Naive thymus-derived CD4-positive, alpha-beta T cell (primary cell): ENCODE measurements around the gene ITIH4. TPM values are rescaled to one million over a fixed set of nuclear protein-coding genes. Genes with fewer than 3 reads are reported as not detected.

Source experiments
- ATAC-seq: fragments of 150-1000 bp; cut with Tn5 transposase; 2 replicates; pipeline ENCODE4 v1.10.0; 2021; ENCODE audit warnings: mild to moderate bottlenecking, moderate library complexity
- CTCF ChIA-PET: fragments of 350-600 bp; sonication (Branson Sonifier 250); formaldehyde crosslinking; loops from one replicate; lab custom pipeline; 2021; ENCODE audit warnings: antibody characterized with exemption; lab: Charles Lee
- POLR2A ChIA-PET: fragments of 350-600 bp; sonication (Branson Sonifier 250); formaldehyde crosslinking; loops from one replicate; lab custom pipeline; 2021; ENCODE audit warnings: antibody characterized with exemption, inconsistent platforms; lab: Charles Lee
- DNase-seq, 9 donors: peaks; one replicate each; pipeline versions ENCODE4 v3.0.0 to v3.0.0-alpha.2; 2020 to 2022; ENCODE audit warnings: mixed read lengths in 1 of 9
- H3K27ac ChIP-seq: one replicate; pipeline ENCODE4 v1.7.0; 2013; ENCODE audit warnings: mild to moderate bottlenecking, low read depth, low read length, moderate library complexity
- H3K27me3 ChIP-seq, 2 donors: one replicate each; pipeline ENCODE4 v1.7.0; 2013; ENCODE audit warnings: low read length in 2 of 2, mild to moderate bottlenecking in 2 of 2, moderate library complexity in 2 of 2; ENCODE audit not compliant: control insufficient read depth in 2 of 2, insufficient read depth in 2 of 2
- H3K36me3 ChIP-seq, 3 experiments: 1 replicate in 2 of 3; 2 replicates in 1 of 3; pipeline ENCODE4 v1.7.0; 2013; ENCODE audit warnings: low read length in 3 of 3, mild to moderate bottlenecking in 3 of 3, moderate library complexity in 1 of 3; ENCODE audit not compliant: insufficient read depth in 3 of 3, control insufficient read depth in 2 of 3
- H3K4me1 ChIP-seq, 2 donors: one replicate each; pipeline ENCODE4 v1.7.0; 2013; ENCODE audit warnings: low read length in 2 of 2, mild to moderate bottlenecking in 2 of 2, moderate library complexity in 1 of 2; ENCODE audit not compliant: control insufficient read depth in 2 of 2, insufficient read depth in 2 of 2
- H3K4me3 ChIP-seq: 2 replicates; pipeline ENCODE4 v1.7.0; 2013; ENCODE audit warnings: mild to moderate bottlenecking, low read length
- H3K9me3 ChIP-seq, 3 experiments: 1 replicate in 2 of 3; 2 replicates in 1 of 3; pipeline ENCODE4 v1.7.0; 2013; ENCODE audit warnings: low read length in 3 of 3; ENCODE audit not compliant: control insufficient read depth in 2 of 3
- H3K27ac Mint-ChIP-seq, 9 donors: one replicate each; pipeline ENCODE4 v1.8.0; 2020 to 2022; ENCODE audit warnings: mixed read lengths in 9 of 9, mild to moderate bottlenecking in 8 of 9, moderate library complexity in 5 of 9, inconsistent platforms in 2 of 9
- H3K27me3 Mint-ChIP-seq, 5 donors: one replicate each; pipeline ENCODE4 v1.8.0; 2021 to 2022; ENCODE audit warnings: mixed read lengths in 5 of 5, mild to moderate bottlenecking in 1 of 5
- H3K36me3 Mint-ChIP-seq, 5 donors: one replicate each; pipeline ENCODE4 v1.8.0; 2020 to 2022; ENCODE audit warnings: mixed read lengths in 5 of 5, mild to moderate bottlenecking in 3 of 5, inconsistent platforms in 1 of 5
- H3K4me1 Mint-ChIP-seq, 7 donors: one replicate each; pipeline ENCODE4 v1.8.0; 2020 to 2022; ENCODE audit warnings: mixed read lengths in 7 of 7, mild to moderate bottlenecking in 3 of 7, inconsistent platforms in 1 of 7
- H3K4me3 Mint-ChIP-seq, 10 donors: one replicate each; pipeline ENCODE4 v1.8.0; 2020 to 2022; ENCODE audit warnings: mild to moderate bottlenecking in 10 of 10, mixed read lengths in 10 of 10, moderate library complexity in 6 of 10, inconsistent platforms in 2 of 10
- H3K9me3 Mint-ChIP-seq, 11 donors: one replicate each; pipeline ENCODE4 v1.8.0; 2020 to 2022; ENCODE audit warnings: mixed read lengths in 11 of 11, mild to moderate bottlenecking in 4 of 11, inconsistent platforms in 1 of 11, moderate library complexity in 1 of 11
- intact Hi-C, 2 donors: fragments of 100-400 bp; cut with micrococcal nuclease; formaldehyde crosslinking; loops; one replicate each; pipeline ENCODE4 v1.15.1; 2023
- polyA plus RNA-seq, 2 donors: library from polyadenylated mRNA; unstranded; fragments of 300-500 nt; fragmentation: Illumina TruSeq; gene quantifications; one replicate each; pipeline ENCODE4 v1.2.3, GENCODE V29; 2021
- total RNA-seq, 6 experiments: library from RNA in 5 of 6; stranded (reverse) in 5 of 6; gene quantifications; 1 replicate in 5 of 6; 2 replicates in 1 of 6; pipeline ENCODE4 v1.2.3 and lab custom pipeline; 2021 to 2026

ITIH4 gene
- total and polyA plus RNA-seq, 7 experiments from 2014 or later: 0.08 to 37.6 (median 32.3) TPM

- Histone ChIP-seq H3K4me3 (no peak overlapping the region), H3K36me3 (peaks cover 0 to 48% (median 5%) of the 10 kb centered on the region in 3 experiments), H3K9me3 (no peaks in the 10 kb centered on the region), H3K4me1 (peaks cover 12 to 21% of the 10 kb centered on the region in 2 donors), H3K27ac (no peak overlapping the region), H3K27me3 (no peaks in the 10 kb centered on the region)
- intact Hi-C loops: no loop called here
- ChIA-PET CTCF (no interaction called here), POLR2A (no interaction called here)
- H3K9me3 Mint-ChIP-seq: no peaks in the 10 kb centered on the region
- peak overlapping the region in 1 of 9 donors; percentile 12 for H3K27ac Mint-ChIP-seq
- no peak for ATAC-seq
- peaks cover 10 to 30% (median 23%) of the 10 kb centered on the region in 7 donors for H3K4me1 Mint-ChIP-seq
- peaks cover 4 to 33% (median 6%) of the 10 kb centered on the region in 5 donors for H3K36me3 Mint-ChIP-seq
- DNase-seq: no peak
- no peaks in the 10 kb centered on the region for H3K27me3 Mint-ChIP-seq
- no peak overlapping the region for H3K4me3 Mint-ChIP-seq
These were observed 12.0 kb upstream of the ITIH4 start for GRCh38 chr3:52842424-52842823.

DNA sequence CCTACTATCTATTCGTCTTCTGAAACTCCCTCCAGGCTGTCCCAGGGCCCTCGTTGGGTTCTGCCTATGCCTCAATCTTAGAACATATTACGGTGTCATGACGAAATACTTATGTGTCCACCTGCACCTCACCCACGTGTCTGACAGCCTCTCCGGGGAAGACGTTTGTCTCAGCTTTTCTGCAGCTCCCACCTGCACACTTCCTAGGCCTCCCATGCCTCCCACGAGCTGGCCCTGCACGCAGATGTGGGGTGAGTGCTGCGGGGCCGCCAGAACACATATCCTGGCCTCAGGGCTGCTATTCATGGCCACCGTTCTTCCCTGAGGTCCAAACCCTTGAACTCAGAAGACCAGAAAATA lies 11.5 kb upstream of the ITIH4 start:
- ChIA-PET POLR2A (no interaction called here), CTCF (interaction anchor here (0.7 kb wide), 1 partner anchor 123 kb away, joined by 3 read pairs; no protein-coding TSS in a partner anchor)
- no peaks in the 10 kb centered on the region for H3K27me3 ChIP-seq
- Mint-ChIP-seq H3K4me1 (peaks cover 12 to 32% (median 26%) of the 10 kb centered on the region in 7 donors), H3K27me3 (no peaks in the 10 kb centered on the region), H3K36me3 (peaks cover 4 to 28% (median 7%) of the 10 kb centered on the region in 5 donors), H3K27ac (peak overlapping the region in 1 of 9 donors; percentile 38), H3K9me3 (no peaks in the 10 kb centered on the region), H3K4me3 (no peak overlapping the region)
- H3K4me3 ChIP-seq: no peak overlapping the region
- ATAC-seq: no peak
- intact Hi-C loops: no loop called here
- peaks cover 12 to 22% of the 10 kb centered on the region in 2 donors for H3K4me1 ChIP-seq
- H3K36me3 ChIP-seq: peaks cover 0 to 44% (median 5%) of the 10 kb centered on the region in 3 experiments
- H3K9me3 ChIP-seq: no peaks in the 10 kb centered on the region
- no peak for DNase-seq
- no peak overlapping the region for H3K27ac ChIP-seq

DNA sequence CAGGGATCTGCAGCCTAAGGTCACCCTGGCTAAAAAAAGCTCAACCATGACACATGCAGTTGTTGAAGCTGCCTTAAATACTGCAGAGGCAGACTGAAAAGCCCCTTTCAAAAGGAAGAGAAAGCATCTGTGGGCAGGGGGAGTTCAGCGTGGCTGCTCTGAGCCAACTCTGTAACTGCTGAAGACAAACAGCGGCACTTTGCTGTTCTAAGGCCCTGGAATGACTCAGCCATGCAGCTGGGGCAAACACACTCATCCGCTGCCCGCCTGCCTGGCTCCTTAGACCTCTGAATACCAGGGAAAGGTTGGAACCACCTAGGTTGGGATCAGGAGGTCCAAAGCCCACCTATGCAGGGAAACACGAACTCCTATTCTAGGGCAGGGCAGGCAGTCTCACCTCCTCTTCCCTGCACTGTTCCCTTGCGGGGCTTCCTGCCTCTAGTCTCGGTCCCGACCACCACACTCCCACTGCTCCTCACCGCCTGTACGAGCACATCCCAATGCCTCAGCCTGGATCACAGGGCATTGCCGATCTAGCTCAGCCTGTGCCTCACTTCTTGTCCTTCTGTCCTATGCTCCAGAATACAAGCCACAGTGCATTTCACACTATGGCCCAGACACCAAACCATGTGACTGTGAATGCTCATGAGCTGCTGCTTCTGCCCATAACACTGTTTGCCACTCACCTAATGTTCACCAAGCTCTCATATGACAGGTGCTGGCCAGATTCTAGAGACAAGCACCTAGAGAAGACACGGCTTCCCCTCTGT lies 10.9 kb upstream of the ITIH4 start:
- peaks cover 12 to 36% (median 26%) of the 10 kb centered on the region in 7 donors for H3K4me1 Mint-ChIP-seq
- Histone ChIP-seq H3K36me3 (peaks cover 0 to 44% (median 5%) of the 10 kb centered on the region in 3 experiments), H3K27ac (no peak overlapping the region), H3K27me3 (no peaks in the 10 kb centered on the region), H3K4me1 (peaks cover 12 to 22% of the 10 kb centered on the region in 2 donors), H3K9me3 (no peaks in the 10 kb centered on the region), H3K4me3 (no peak overlapping the region)
- no peaks in the 10 kb centered on the region for H3K9me3 Mint-ChIP-seq
- H3K27ac Mint-ChIP-seq: peak overlapping the region in 1 of 9 donors; percentile 38
- H3K27me3 Mint-ChIP-seq: no peaks in the 10 kb centered on the region
- POLR2A ChIA-PET: no interaction called here
- no peak for DNase-seq
- no peak overlapping the region for H3K4me3 Mint-ChIP-seq
- CTCF ChIA-PET: interaction anchor here (0.7 kb wide), 1 partner anchor 123 kb away, joined by 3 read pairs; no protein-coding TSS in a partner anchor
- H3K36me3 Mint-ChIP-seq: peaks cover 4 to 26% (median 7%) of the 10 kb centered on the region in 5 donors
- intact Hi-C loops: no loop called here
- no peak for ATAC-seq

DNA sequence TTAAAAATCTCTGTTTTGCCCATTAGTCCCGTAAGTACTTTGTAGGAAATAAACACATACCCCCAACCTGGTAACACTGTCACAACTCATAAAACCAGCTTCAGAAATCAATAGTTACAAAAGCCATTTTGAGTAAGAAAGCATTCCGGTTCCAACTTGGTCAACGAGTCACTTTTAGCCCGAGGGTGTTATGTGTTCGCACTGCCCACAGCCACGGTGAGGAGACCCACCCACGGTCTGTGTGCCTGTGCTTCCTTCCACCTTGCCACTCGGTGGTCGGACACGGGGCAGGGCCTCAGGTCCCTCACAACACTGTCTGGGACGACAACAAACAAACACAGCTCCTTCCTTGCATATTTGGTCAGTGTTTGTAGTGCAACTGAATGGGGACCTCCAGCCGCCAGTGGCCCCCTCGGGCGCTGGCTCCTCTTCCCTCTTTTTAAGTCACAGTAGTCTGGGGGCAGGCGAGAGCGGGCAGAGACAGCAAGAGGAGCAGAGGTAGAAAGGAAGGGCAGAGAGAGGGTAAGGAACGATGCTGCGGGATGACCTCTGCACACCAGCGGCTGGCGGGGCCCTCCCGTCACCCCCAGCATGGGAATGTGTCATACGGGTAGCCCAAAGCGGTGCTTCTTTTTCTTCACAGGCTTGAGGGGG lies 9.5 kb upstream of the ITIH4 start:
- POLR2A ChIA-PET: interaction anchor here (0.5 kb wide), 1 partner anchor 110 kb away, joined by 3 read pairs; no protein-coding TSS in a partner anchor
- peaks cover 4 to 32% (median 7%) of the 10 kb centered on the region in 5 donors for H3K36me3 Mint-ChIP-seq
- intact Hi-C loops: no loop called here

GRCh38 chr3:52839268-52839575 lies 8.8 kb upstream of the ITIH4 start:
- DNase-seq (no peak), ATAC-seq (no peak)
- H3K36me3 Mint-ChIP-seq: peaks cover 4 to 32% (median 7%) of the 10 kb centered on the region in 5 donors
- no peaks in the 10 kb centered on the region for H3K27me3 Mint-ChIP-seq
- H3K9me3 Mint-ChIP-seq: no peaks in the 10 kb centered on the region
- Histone ChIP-seq H3K4me1 (peaks cover 12 to 22% of the 10 kb centered on the region in 2 donors), H3K36me3 (peaks cover 0 to 61% (median 5%) of the 10 kb centered on the region in 3 experiments), H3K4me3 (no peak overlapping the region), H3K27me3 (no peaks in the 10 kb centered on the region), H3K9me3 (no peaks in the 10 kb centered on the region), H3K27ac (no peak overlapping the region)
- CTCF ChIA-PET: no interaction called here
- peak overlapping the region in 2 of 9 donors; percentile 39 to 56 for H3K27ac Mint-ChIP-seq
- intact Hi-C loops: no loop called here
- peaks cover 12 to 36% (median 26%) of the 10 kb centered on the region in 7 donors for H3K4me1 Mint-ChIP-seq
- POLR2A ChIA-PET: no interaction called here
- H3K4me3 Mint-ChIP-seq: no peak overlapping the region

More for the DNA sequence above, 9.5 kb upstream of the ITIH4 start:
- Histone ChIP-seq H3K4me1 (peaks cover 12 to 22% of the 10 kb centered on the region in 2 donors), H3K9me3 (no peaks in the 10 kb centered on the region), H3K36me3 (peaks cover 0 to 58% (median 5%) of the 10 kb centered on the region in 3 experiments), H3K27me3 (no peaks in the 10 kb centered on the region), H3K4me3 (no peak overlapping the region), H3K27ac (no peak overlapping the region)
- no peak for DNase-seq
- H3K4me3 Mint-ChIP-seq: no peak overlapping the region
- no peaks in the 10 kb centered on the region for H3K9me3 Mint-ChIP-seq
- H3K27ac Mint-ChIP-seq: peak overlapping the region in 2 of 9 donors; percentile 22 to 58
- ATAC-seq: no peak
- H3K27me3 Mint-ChIP-seq: no peaks in the 10 kb centered on the region
- CTCF ChIA-PET: no interaction called here
- peaks cover 12 to 36% (median 26%) of the 10 kb centered on the region in 7 donors for H3K4me1 Mint-ChIP-seq

GRCh38 chr3:52838561-52839267 lies 8.2 kb upstream of the ITIH4 start:
- no peak overlapping the region for H3K27ac ChIP-seq
- no peaks in the 10 kb centered on the region for H3K9me3 ChIP-seq
- no peaks in the 10 kb centered on the region for H3K9me3 Mint-ChIP-seq
- DNase-seq: no peak
- H3K4me3 ChIP-seq: no peak overlapping the region
- peaks cover 4 to 32% (median 7%) of the 10 kb centered on the region in 5 donors for H3K36me3 Mint-ChIP-seq
- ChIA-PET CTCF (no interaction called here), POLR2A (no interaction called here)
- ATAC-seq: peak; percentile 66
- no peaks in the 10 kb centered on the region for H3K27me3 ChIP-seq
- H3K4me1 ChIP-seq: peaks cover 12 to 22% of the 10 kb centered on the region in 2 donors
- intact Hi-C loops: no loop called here
- peaks cover 0 to 55% (median 5%) of the 10 kb centered on the region in 3 experiments for H3K36me3 ChIP-seq
- peak overlapping the region in 1 of 10 donors; percentile 33 for H3K4me3 Mint-ChIP-seq
- H3K4me1 Mint-ChIP-seq: peaks cover 12 to 36% (median 26%) of the 10 kb centered on the region in 7 donors
- H3K27me3 Mint-ChIP-seq: no peaks in the 10 kb centered on the region
- peak overlapping the region in 5 of 9 donors; percentile 29 to 56 (median 41) for H3K27ac Mint-ChIP-seq
